HG03196 (cell line): Measurements from ENCODE around the gene DLX1.
"Not testable (repeated sequence)": the region's sequence is repeated elsewhere in the genome, so short reads cannot be mapped to it uniquely, and the experiment has no call there.

Experiments
- ATAC-seq: cut with Tn5 transposase; IDR thresholded peaks from one replicate; pipeline ENCODE4 v1.9.1; 2021; ENCODE audit not compliant: unreplicated experiment

DLX1 gene

DNA sequence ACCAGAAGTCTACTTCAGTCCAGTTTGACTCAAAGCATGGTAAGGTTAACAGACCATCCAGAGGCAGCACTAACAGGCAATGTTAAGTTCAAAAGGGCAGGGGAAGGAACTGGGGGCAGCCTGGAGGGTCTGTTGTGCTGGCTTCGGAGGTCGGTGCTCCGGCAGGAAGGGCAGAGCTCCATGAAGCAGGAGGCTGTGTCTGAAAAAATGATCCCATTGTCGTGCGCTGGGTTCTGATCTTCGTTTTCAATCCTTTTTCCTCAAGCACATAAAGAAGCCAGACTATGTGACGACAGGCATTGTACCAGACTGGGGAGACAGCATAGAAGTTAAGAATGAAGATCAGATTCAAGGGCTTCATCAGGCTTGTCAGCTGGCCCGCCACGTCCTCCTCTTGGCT is 21.9 kb upstream of the DLX1 start:
- ATAC-seq, result no peak

DNA sequence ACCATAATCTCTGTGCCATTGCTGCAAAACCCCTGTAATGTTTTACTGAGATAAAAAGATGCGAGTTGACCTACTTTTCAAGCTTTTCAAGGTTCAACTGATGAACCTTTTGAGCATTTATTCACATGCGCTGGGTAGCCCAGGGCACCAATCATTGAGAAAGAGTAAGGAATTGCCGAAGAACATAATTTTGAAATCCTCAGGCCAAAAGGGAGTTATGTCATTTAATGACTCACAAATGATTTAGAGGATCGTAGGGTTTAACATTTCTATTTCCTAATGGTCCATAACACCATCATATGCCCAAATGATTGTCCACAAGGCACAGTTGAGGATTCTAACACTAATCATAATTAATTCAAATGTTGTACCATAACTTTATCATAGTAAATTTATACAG is 20.2 kb upstream of the DLX1 start:
- ATAC-seq, result no peak

DNA sequence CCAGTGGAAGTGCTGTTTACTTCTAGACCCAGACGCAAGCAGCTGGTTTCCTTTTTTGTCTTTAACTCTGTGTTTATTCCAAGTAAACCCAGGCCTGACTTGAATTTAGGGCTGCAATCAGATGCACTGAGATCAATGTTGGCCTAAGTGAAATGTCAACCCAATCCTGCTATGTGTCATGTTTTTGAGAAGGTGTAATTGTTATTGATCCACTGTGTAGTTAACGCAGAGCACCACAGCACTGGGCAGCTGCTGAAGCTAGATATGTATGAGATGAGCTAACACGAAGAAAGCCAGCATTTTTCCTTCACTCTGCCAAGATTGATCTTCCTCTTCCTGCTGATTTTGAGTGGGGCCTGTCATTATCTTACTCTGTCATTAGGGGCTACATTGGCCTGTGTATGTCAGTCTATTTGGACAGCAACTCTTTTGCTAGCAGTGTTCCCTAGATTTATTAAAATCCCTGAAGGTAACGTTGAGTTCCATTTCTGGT is 18.9 kb upstream of the DLX1 start:
- ATAC-seq, result no peak

DNA sequence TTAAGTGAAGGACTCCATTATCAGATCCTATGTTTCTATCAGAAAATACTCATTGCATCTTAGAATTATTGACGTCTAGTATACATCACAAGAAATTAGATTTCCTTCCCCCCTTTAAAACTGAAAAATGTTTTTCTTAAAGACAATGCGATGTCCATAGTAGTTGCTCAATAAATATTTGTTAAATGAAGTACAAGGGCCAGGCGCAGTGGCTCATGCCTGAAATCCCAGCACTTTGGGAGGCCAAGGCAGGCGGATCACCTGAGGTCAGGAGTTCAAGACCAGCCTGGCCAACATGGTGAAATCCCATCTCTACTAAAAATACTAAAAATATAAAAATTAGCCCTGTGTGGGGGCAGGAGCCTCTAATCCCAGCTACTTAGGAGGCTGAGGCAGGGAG is 17.4 kb upstream of the DLX1 start:
- ATAC-seq, result not testable (repeated sequence)

DNA sequence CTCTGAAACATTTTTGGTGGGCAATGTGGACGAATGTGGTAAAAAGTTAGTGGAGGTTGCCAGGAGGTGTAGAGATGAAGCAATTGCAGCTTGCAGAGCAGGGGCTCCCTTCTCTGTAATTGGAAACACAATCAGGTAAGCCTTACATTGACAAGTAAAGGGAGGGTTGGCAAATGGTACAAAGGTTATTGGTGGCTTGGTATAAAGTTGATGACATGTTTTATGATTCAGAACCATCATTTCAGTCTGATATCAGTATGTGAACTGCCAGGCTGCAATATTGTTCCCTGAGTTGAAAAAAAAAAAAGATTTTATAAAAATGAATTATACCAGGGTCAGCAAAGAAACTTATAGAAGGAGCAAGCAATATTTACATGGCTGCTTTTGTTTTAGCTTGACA is 14.4 kb upstream of the DLX1 start:
- ATAC-seq, result no peak

DNA sequence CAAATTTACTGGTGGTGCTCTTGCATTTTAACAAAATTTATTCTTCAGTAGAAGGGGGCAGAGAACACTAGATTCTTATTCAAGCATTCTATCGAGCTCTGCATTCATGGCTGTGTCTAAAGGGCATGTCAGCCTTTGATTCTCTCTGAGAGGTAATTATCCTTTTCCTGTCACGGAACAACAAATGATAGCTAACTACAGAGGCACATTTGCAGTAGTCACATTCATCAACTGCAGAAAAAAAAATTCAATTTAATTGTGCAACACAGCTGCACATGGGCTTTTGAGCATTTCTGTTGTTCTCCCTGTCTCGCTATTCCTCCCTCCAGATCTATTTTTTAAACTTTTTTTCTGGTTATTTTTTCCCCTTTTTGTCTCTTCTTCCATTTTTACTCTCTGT is 13.0 kb upstream of the DLX1 start:
- ATAC-seq, result no peak

DNA sequence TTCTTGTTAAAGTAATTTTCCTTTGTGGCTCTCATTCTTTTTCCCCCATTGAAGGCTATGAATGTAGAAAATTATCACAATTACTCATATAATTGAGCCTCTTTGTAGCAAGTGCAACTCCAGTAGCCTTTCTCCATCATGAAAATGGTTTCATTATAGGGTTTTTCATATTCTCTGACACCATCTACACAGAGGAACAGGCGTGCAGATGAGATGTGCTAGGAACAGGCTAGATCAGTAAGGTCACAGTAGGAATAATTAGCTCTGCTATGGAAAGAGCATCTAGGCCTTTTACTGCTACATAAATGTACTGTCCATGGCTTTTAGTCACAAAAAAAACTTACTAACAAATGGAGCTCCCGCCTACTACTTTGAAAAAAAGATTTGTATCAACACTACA is 12.6 kb upstream of the DLX1 start:
- ATAC-seq, result no peak

DNA sequence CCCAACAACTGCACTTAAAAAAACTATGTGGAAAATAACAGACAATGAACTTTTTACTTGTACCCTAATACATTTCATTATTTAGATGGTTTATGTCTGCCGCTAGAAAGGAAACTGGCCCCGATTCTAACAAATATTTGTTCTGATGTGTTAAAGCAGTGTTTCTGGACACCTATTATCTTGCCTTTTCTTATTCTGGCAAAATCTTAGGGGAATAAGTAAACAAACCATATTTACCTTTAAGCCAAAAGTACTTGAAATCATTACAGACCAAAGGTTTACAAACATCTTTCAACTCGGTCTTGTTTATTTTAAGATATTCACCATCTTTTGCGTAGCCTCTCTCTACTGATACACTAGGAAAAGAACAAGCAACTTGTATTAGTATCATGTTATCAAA is 11.8 kb upstream of the DLX1 start:
- no peak for ATAC-seq

DNA sequence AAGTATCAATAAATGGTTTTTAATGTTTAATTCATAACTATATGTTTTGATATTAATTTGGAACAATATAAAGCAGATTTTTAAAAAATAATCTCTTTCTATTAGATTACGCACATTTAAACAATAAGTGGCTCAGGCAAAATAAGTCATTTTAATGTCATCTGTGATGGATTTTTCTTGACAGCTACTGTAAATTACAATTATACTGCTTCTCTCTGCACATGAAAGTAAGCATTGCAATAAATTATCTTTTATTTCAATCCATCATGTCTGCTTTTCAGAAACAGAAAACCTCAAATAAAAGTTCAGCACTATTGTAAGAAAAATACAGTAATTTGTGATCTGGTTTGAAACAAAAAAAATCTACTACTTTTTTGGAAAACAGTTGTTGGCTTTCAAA is 11.1 kb upstream of the DLX1 start:
- no peak for ATAC-seq

DNA sequence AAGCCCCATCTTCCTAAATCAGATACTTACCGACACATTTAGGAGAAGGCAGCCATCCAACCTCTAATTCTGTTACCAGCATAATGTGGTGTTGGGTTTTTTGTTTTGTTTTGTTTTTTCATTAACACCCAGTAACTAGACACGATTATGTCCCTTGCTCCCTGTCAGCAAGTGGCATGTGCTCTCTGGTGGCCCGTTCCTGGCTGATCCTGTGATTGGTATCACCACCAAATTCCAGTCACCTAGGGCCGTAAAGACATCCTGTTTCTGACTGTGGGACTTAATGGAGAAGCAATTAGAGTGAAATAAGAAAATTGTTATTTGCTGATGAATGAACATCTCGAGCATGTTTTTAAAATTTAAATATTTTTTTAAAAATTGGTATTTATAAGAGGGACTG is 5.9 kb upstream of the DLX1 start:
- no peak for ATAC-seq

DNA sequence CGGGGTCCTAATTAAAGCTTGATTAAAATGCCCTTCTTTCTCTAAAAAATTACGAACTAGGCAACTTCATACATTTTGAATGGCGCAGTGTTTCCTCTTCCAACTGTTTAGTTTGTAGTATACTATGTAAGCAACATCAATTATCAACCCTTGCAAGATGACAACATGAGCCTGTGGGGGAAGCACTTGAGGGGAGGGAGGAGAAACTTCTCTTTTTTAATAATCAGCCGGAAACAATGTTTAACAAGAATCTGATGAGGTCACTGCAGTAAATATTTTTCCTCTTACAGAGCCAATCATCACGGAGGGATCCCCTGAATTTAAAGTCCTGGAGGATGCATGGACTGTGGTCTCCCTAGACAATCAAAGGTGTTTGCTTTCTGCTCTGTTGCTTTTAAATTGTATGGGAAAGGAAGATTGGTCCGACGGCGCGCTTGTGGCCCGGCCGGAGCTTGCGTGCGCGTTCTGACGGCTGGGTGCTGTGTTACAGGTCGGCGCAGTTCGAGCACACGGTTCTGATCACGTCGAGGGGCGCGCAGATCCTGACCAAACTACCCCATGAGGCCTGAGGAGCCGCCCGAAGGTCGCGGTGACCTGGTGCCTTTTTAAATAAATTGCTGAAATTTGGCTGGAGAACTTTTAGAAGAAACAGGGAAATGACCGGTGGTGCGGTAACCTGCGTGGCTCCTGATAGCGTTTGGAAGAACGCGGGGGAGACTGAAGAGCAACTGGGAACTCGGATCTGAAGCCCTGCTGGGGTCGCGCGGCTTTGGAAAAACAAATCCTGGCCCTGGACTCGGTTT is 5.3 kb upstream of the DLX1 start:
- ATAC-seq, result no peak

DNA sequence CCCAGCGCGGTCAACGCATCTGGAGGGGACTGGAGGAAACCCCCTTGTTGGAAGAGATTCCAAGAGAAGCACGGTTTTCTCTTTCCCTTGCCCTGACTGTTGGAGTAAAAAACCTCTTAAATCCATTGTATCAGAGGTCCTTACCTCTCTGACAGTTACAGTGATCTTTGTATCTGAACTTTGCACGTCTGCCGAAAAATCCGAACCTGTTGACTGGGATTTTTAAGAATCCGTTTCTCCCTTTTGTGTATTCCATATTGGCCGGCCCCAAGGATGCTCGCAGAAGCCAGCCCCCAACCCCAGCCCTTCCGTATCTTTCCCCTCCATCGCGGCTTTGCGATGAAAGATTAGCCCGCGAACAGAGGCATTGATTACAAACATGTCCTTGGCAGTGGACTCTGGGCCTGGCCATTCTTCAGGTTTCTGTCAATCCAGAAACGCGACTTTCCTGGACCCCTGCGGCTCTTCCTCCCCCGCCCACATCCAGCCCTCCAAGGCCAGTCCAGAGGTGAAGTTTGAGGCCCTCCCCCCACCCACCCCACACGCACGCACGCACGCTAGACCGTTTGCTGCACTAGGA is 4.6 kb upstream of the DLX1 start:
- no peak for ATAC-seq

DNA sequence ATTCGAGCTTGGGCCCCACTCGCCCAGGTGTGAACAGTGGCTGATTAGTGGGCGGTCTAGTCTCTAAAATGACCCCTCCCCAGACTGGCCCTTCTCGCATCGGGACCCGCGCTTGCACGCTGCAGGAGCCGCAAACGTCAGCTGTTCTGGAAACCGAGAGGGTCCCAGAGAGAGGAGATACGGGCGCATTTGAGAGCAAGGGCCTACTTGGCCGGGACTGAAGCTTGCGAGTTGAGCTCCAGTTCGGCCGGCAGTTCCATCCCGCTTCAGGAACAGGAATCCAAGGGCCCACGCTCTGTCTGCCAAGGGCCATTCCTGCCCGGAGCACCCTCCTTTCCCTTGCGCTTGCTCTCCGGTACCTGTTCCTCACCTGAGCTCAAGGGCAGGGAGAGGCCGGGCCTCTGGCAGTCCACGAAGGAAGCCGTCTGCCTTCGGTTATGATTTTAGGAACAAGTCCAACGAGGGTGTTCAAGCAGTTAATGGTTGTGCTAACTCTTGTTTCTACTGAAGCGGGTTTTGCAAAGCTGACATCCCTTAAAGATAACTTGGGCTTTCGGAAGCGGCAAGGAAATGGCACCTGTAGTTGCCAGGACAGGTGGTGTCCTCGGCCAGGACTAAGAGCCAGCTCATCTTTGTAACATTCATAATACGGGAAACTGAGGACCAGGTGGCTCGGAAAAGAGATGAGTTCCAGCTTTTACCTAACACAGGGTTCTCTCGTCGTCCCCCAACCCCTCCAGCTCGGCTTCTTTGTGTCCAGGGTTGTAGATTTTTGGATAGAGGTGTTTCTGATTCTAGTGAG is 3.9 kb upstream of the DLX1 start:
- no peak for ATAC-seq

DNA sequence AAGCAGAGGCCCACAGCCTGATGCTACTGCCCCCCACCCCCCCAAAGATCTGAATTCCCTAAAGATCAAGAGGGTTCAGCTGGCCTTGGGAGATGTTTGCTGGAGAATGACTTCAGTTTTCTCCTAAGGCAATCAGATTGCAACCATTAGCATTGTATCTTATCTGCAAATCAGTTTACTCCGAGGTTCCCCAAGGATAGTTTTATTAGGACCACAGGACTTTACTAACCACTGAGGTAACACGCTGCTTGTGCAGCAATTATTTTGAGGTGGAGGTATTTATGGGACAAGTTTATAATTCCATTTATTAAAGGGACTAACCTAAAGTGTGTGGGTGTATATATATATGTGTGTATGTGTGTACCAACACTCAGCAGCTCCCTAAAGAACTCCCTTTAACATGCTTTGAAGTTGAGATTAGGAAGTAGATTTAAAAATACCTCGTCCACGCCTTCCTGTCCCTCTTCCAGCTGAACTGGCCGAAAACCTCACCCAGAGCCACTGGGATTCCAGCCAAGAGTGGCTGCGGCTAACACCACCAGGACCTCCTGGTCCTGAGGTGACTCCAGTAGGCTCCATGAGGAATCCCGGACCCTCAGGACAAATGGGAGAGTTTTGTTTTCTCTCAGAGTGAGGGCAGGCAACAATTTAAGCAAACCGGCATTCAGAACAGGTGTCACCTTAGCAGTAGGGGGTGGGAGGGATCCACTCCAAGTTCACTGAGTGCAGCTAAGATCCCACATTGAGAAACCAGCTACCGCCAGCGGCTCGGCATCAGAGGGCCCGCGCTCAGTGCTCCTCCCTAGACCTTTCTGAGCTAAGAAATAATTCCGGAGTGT is 3.0 kb upstream of the DLX1 start:
- no peak for ATAC-seq

DNA sequence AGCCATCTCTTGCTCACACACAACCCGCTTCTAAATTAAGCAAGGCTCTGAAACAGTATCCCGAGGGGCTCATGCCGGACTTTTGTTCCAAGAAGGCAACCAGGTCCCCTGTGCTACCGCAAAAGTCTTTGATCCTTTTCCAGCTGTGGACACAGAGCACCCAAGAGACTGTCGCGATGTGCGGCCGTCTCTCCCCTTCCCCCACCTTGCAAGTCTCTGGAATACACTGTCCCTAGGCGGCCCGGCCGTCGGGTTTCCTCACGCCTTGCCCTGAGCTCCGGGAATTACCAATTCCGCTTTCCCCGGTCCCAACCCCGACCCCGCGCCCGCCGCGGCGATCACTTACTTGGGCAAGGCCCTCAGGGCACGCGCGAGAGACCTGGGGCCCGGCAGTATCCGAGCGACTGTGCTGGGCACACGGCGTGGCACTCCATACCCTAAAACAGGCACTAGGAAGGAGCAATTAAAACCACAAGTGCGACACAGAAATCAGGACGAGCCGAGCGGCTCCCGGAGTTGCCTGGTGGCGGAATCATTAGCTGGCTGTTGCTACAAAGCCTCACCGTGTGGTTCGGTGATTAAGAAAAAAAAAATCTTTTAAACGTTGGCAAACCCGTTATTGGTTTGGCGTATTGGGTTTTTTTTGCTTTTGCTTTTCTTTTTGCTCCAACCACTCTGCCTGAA is 2.2 kb upstream of the DLX1 start:
- no peak for ATAC-seq

DNA sequence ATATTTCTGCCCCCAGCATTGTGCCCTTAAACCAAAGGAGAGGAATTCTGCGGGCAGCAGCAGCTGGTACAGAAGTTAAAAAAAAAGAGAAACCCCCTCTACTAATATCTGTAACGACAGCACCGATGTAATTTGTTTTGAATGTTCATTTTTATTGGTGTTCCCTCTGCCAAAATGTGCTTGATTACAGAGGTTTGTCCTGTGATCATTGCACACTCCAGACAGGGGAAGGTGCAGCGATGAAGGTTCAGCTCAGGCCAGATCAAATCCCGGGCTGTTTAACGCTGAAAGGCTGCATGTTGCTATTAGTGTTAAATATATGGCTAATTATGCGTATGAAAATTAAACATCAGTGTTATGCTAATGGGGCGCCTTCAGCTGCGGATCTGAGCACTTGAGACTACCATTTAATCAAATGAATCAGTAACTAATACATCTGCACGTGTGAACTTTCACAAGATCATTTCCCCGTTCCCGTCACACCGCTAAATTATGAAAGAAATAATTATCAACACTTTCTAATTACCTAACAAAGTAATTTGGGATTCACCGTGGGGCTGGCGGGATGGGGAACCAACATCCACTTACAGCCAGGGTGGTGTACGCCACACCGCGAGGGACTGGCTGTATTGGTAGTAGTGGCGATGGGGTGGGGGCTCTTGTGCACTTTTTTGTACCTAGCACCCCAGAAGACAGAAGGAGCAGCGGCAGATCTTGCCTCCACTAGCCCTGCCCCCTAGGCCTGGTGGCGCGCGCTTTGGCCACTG is 1.5 kb upstream of the DLX1 start:
- ATAC-seq, result no peak

DNA sequence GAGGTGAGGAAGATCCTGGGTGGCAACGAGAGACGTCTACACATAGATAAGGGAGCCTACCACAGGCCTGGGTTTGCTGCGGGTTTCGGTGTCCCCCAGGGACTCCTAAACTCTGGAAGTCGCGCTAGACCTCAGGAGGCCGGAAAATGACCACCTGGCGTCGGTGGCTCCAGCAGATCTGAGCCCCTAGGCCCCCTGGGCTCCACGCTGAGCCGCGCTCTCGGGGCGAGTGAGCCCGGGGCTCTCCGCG is 987 bp upstream of the DLX1 start:
- ATAC-seq, result no peak

DNA sequence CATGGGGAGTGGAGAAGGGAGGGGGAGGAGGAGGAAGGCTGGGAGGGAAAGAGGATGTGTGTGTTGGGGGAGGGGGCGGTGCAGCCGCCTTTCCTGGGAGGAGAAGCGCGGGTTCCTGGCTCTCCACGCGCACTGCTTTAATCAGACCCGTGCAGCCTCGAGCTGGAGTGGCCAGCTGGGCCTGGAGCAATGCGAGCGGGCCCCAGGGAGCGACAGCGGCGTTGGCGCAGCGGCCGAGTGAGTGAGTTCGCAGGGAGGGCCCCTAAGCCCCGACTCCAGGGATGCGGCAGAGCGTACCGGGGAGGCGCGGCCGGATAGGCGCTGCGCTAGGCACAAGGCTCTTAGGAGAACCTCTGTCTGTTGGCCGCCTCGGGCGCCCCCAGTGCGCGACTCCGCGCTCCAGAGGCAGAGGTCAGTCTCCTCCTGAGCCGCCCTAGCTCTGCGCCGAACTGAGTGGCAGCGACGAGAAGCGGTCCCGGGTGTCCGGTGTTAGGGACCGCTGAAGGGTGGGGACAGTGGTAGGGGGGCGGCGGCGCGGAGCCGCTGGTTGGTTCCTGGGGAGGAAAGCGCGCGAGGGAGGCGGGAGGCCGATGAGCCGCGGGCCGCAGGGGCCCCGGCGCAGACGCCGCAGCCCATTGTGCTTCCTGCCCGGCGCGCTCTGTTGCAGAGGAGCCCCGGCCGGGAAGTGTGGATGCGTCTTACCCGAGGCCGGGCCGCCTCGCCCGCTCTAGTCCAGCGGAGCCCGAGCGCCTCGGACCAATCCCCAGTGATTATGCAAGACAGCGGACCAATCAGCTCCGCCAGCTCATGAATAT is 455 bp upstream of the DLX1 start:
- peak; percentile 70 for ATAC-seq
